GM12864 (cell line): ENCODE data around the gene HERC4.

ENCODE experiments used
- DNase-seq: peaks from one replicate; pipeline ENCODE4 v3.0.0-alpha.2; 2011; ENCODE audit warnings: low read depth
- H3K4me3 ChIP-seq: 2 replicates; pipeline ENCODE4 v1.5.1; 2011; ENCODE audit warnings: mild to moderate bottlenecking, low read depth, low read length, control low read depth
- CTCF ChIP-seq: IDR thresholded peaks from 2 replicates; pipeline ENCODE4 v1.5.1; 2011; ENCODE audit warnings: low read depth, mild to moderate bottlenecking, moderate library complexity, low read length, control low read depth, inconsistent platforms; ENCODE audit errors: missing control alignments

HERC4 gene

GRCh38 chr10:67912331-67912946 lies 162.6 kb downstream of the HERC4 start:
- no peak for DNase-seq
- no peak overlapping the region for H3K4me3 ChIP-seq
- TF ChIP-seq CTCF, result no peak

- no peak for TF ChIP-seq CTCF
- DNase-seq, result no peak
Measured at GRCh38 chr10:67903581-67903980, 171.5 kb downstream of the HERC4 start.

DNA sequence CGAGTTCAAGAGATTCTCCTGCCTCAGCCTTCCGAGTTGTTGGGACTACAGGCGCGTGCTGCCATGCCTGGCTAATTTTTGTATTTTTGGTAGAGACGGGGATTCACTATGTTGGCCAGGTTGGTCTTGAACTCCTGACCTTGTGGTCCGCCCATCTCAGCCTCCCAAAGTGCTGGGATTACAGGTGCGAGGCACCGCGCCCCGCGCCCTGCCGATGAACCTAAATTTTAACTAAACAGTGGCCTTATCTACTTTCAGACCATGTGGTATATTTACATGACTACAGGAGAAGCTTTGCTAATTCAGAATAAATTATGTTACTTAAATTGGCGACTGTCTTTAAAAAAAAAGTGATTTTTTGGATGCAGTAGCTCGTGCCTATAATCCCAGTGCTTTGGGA lies 181.4 kb downstream of the HERC4 start:
- DNase-seq, result no peak
- no peak overlapping the region for H3K4me3 ChIP-seq
- TF ChIP-seq CTCF, result no peak

More at GRCh38 chr10:67903581-67903980, 171.5 kb downstream of the HERC4 start:
- H3K4me3 ChIP-seq, result no peak overlapping the region

- peak overlapping the region; percentile 93 for H3K4me3 ChIP-seq
Measured at GRCh38 chr10:67884842-67885670, 190.0 kb downstream of the HERC4 start.

GRCh38 chr10:67884313-67884841 lies 190.7 kb downstream of the HERC4 start, which contains the start of gene SIRT1:
TSS of gene SIRT1 (plus strand) at chr10:67884656. CDS start at chr10:67884722, 66 bp downstream.
- peak within 1 kb of the TSS; percentile 93 for H3K4me3 ChIP-seq
- DNase-seq, result peak; percentile 82
- no peak for TF ChIP-seq CTCF

More at GRCh38 chr10:67884842-67885670, 190.0 kb downstream of the HERC4 start:
- peak; percentile 31 for DNase-seq
- TF ChIP-seq CTCF, result no peak

DNA sequence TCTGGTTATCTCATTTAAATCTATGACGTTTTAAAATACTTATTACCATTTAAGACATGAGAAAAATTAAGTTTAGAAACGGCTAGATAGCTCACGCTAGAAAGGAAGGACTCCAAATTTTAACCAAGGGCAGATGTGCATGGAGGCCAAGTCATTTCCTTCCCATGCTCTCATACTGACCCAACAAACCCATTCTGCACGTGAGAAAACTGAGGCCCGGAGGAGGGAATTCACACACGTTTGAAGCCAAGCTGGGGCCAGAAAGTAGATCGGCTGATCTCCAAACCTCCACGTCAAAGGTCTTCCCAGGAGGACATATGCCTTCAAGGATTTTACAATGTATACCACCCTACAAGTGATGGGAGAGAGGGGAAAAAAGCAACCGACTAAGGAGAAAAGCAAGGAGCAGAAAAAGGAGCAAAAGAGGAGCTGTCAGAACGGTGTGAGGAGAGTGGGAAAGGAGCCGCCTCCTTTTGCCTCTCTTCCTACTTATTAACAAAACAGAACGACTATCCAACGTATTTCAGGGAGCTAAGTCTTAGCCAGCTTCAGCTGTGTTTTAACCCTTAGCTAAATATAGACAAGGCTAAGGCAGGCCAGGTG lies 191.3 kb downstream of the HERC4 start:
- no peak for DNase-seq
- no peak for TF ChIP-seq CTCF
- peak overlapping the region; percentile 93 for H3K4me3 ChIP-seq
